Suprapubic skin (tissue), 4 donors: ENCODE measurements around the gene TMPRSS7. TPM values are rescaled to one million over a fixed set of nuclear protein-coding genes. Genes with fewer than 3 reads are reported as not detected.

Experiments
- DNase-seq, 2 donors: peaks; one replicate each; pipeline ENCODE4 v3.0.0-alpha.2; 2019; ENCODE audit warnings: low spot score in 2 of 2
- H3K27ac ChIP-seq: fragments of 200-600 bp; sonication (generic); one replicate; pipeline ENCODE4 v1.5.1; 2019
- H3K27me3 ChIP-seq: fragments of 200-600 bp; sonication (generic); one replicate; pipeline ENCODE4 v1.5.1; 2019
- H3K36me3 ChIP-seq: fragments of 200-600 bp; sonication (generic); one replicate; pipeline ENCODE4 v1.5.1; 2019
- H3K4me1 ChIP-seq: fragments of 200-600 bp; sonication (generic); one replicate; pipeline ENCODE4 v1.5.1; 2019
- H3K4me3 ChIP-seq: fragments of 200-600 bp; sonication (generic); one replicate; pipeline ENCODE4 v1.5.1; 2019; ENCODE audit warnings: mild to moderate bottlenecking
- H3K9me3 ChIP-seq: fragments of 200-600 bp; sonication (generic); one replicate; pipeline ENCODE4 v1.5.1; 2019
- EP300 ChIP-seq: sonication (generic); formaldehyde crosslinking; IDR thresholded peaks from one replicate; pipeline ENCODE4 v1.6.1; 2017; ENCODE audit warnings: antibody characterized with exemption
- POLR2A ChIP-seq, 2 donors: fragments of 450-650 bp; IDR thresholded peaks; one replicate each; pipeline ENCODE4 v1.6.1; 2017; ENCODE audit warnings: antibody characterized with exemption in 2 of 2, mild to moderate bottlenecking in 2 of 2, moderate library complexity in 2 of 2
- POLR2AphosphoS5 ChIP-seq, 3 donors: sonication (generic); formaldehyde crosslinking; IDR thresholded peaks; one replicate each; pipeline ENCODE4 v1.6.1; 2017; ENCODE audit warnings: antibody characterized with exemption in 3 of 3
- WGBS: methylation state at CpG from one replicate; pipeline ENCODE4 v1.1.5; 2018; 5-methylcytosine and 5-hydroxymethylcytosine counted together
- total RNA-seq, 4 donors: library from RNA; depleted of rRNA; stranded (reverse); fragments of >200 nt; gene quantifications; one replicate each; pipeline ENCODE4 v1.1.0, GENCODE V29; 2016
- TF ChIP-seq, protein P1 (sequence below), 2 donors: fragments of 200-600 bp in 1 of 2; fragments of 450-650 bp in 1 of 2; sonication (generic) in 1 of 2; IDR thresholded peaks; one replicate each; pipeline ENCODE4 v1.5.1; 2016 to 2019; ENCODE audit warnings: antibody characterized with exemption in 2 of 2, mild to moderate bottlenecking in 1 of 2, moderate library complexity in 1 of 2

The TMPRSS7 gene
- total RNA-seq, 4 donors from 2014 or later: 0.40 to 1.0 (median 0.49) TPM; not detected in 1

GRCh38 chr3:112114576-112115160 lies 80.1 kb downstream of the TMPRSS7 start:
- Histone ChIP-seq H3K4me1 (peaks cover 4% of the 10 kb centered on the region), H3K27ac (no peak overlapping the region), H3K9me3 (no peaks in the 10 kb centered on the region), H3K36me3 (no peaks in the 10 kb centered on the region), H3K27me3 (no peaks in the 10 kb centered on the region), H3K4me3 (no peak overlapping the region)
- WGBS: 96% methylated on average over 6 of the region's 6 CpGs
- TF ChIP-seq POLR2A (IDR thresholded peaks at IDR 0.05): no peak
- DNase-seq: no peak

DNA sequence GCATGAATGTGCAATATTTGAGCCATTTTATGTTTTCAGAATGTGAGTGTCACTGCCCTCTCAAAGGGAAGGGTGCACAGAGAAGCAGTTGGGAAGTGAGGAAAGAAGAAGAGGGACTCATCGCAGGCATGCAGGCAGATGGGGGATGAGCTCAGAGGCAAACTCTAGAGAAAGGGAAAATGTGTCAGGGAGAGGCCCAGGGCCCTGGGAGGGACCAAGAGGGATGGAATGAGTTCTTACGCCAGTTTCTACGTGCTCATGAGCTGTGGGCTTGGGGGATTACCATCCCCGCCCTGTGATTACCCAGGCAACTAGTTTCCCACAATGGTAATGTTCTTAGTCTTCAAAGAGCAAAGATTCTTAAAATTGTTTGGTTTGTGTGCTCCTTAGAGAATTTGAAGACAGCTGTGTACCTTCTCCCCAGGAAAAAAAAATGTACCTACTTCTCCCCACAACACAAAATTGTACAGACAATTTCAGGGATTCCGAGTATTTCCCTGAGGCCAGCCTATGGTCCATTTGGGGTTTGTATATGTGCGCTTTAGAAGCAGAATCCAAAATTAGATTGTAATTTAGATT lies 80.7 kb downstream of the TMPRSS7 start:
- Histone ChIP-seq H3K27ac (no peak overlapping the region), H3K36me3 (no peaks in the 10 kb centered on the region), H3K9me3 (no peaks in the 10 kb centered on the region), H3K4me1 (peaks cover 4% of the 10 kb centered on the region), H3K27me3 (no peaks in the 10 kb centered on the region), H3K4me3 (no peak overlapping the region)
- no peak for DNase-seq
- 81% methylated on average over 6 of the region's 6 CpGs for WGBS
- TF ChIP-seq POLR2AphosphoS5 (IDR thresholded peaks at IDR 0.05) (no peak), POLR2A (IDR thresholded peaks at IDR 0.05) (no peak), EP300 (no peak)
- TF ChIP-seq, protein P1, sequence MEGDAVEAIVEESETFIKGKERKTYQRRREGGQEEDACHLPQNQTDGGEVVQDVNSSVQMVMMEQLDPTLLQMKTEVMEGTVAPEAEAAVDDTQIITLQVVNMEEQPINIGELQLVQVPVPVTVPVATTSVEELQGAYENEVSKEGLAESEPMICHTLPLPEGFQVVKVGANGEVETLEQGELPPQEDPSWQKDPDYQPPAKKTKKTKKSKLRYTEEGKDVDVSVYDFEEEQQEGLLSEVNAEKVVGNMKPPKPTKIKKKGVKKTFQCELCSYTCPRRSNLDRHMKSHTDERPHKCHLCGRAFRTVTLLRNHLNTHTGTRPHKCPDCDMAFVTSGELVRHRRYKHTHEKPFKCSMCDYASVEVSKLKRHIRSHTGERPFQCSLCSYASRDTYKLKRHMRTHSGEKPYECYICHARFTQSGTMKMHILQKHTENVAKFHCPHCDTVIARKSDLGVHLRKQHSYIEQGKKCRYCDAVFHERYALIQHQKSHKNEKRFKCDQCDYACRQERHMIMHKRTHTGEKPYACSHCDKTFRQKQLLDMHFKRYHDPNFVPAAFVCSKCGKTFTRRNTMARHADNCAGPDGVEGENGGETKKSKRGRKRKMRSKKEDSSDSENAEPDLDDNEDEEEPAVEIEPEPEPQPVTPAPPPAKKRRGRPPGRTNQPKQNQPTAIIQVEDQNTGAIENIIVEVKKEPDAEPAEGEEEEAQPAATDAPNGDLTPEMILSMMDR (IDR thresholded peaks at IDR 0.05): no peak

- no peak overlapping the region for H3K27ac ChIP-seq
- WGBS: 90% methylated on average over 6 of the region's 6 CpGs
- H3K36me3 ChIP-seq: no peaks in the 10 kb centered on the region
- TF ChIP-seq POLR2A (IDR thresholded peaks at IDR 0.05): no peak
- H3K4me1 ChIP-seq: peaks cover 4% of the 10 kb centered on the region
- H3K9me3 ChIP-seq: no peaks in the 10 kb centered on the region
- no peaks in the 10 kb centered on the region for H3K27me3 ChIP-seq
- no peak overlapping the region for H3K4me3 ChIP-seq
- no peak for DNase-seq
These were observed 81.4 kb downstream of the TMPRSS7 start for GRCh38 chr3:112115806-112116383.

GRCh38 chr3:112116748-112117186 lies 82.2 kb downstream of the TMPRSS7 start:
- H3K27me3 ChIP-seq: no peaks in the 10 kb centered on the region
- H3K4me3 ChIP-seq: no peak overlapping the region
- no peak for DNase-seq
- no peaks in the 10 kb centered on the region for H3K9me3 ChIP-seq
- H3K36me3 ChIP-seq: no peaks in the 10 kb centered on the region
- H3K27ac ChIP-seq: no peak overlapping the region
- H3K4me1 ChIP-seq: no peaks in the 10 kb centered on the region
- TF ChIP-seq POLR2AphosphoS5 (IDR thresholded peaks at IDR 0.05) (no peak), POLR2A (IDR thresholded peaks at IDR 0.05) (no peak), EP300 (no peak)
- TF ChIP-seq, protein P1 (IDR thresholded peaks at IDR 0.05): no peak
- 72% methylated on average over 13 of the region's 13 CpGs for WGBS

GRCh38 chr3:112117415-112117814 lies 82.9 kb downstream of the TMPRSS7 start:
- 94% methylated on average over 1 of the region's 1 CpG for WGBS
- TF ChIP-seq EP300: no peak
- no peak for TF ChIP-seq POLR2A (IDR thresholded peaks at IDR 0.05)
- no peak for TF ChIP-seq POLR2AphosphoS5 (IDR thresholded peaks at IDR 0.05)
- TF ChIP-seq, protein P1 (IDR thresholded peaks at IDR 0.05): no peak

DNA sequence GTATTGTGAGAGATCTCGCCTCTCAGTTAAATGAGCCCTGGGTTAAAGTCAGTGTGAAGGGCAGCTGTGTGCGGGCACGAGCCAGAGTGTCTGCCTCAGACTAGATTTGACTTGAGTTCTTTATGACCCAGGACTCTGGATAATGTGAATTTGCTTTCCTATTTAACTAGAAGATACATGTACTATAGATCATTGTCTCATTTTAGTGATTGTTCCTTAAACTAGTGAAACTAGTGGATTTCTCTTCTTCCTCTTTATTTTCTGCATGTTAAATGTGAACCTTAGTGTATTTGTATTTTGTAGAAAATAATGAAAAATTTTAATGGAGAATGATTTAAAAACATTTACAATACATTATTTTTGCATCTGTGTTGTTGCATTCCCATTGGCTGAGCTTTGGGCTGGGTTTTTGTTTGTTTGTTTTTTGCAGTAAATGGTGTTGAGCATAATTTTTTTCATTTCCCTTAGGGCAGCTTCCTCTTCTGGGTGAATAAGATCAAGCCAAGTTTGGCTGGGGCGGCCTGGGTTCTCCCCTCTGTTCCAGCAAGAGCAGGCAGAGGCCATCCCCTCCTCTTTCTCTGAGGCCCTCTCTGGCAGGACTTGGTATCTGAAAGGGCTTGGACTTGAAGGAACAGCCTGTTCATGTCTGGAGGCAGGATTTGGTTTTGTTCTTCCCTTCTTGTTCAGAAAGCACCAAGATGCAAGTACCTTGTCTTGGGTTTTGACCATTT lies 83.5 kb downstream of the TMPRSS7 start:
- Histone ChIP-seq H3K9me3 (no peaks in the 10 kb centered on the region), H3K27me3 (no peaks in the 10 kb centered on the region), H3K4me1 (no peaks in the 10 kb centered on the region), H3K4me3 (no peak overlapping the region), H3K36me3 (no peaks in the 10 kb centered on the region), H3K27ac (no peak overlapping the region)
- DNase-seq: no peak
- WGBS: 83% methylated on average over 4 of the region's 4 CpGs
- TF ChIP-seq, protein P1 (IDR thresholded peaks at IDR 0.05): no peak
- TF ChIP-seq POLR2A (IDR thresholded peaks at IDR 0.05): no peak
- TF ChIP-seq EP300: no peak
- TF ChIP-seq POLR2AphosphoS5 (IDR thresholded peaks at IDR 0.05): no peak

More at GRCh38 chr3:112117415-112117814, 82.9 kb downstream of the TMPRSS7 start:
- DNase-seq: no peak
- H3K36me3 ChIP-seq: no peaks in the 10 kb centered on the region
- H3K4me3 ChIP-seq: no peak overlapping the region
- H3K27ac ChIP-seq: no peak overlapping the region
- H3K4me1 ChIP-seq: no peaks in the 10 kb centered on the region
- H3K27me3 ChIP-seq: no peaks in the 10 kb centered on the region
- no peaks in the 10 kb centered on the region for H3K9me3 ChIP-seq
